Astrocyte of the cerebellum (primary cell): ENCODE results near the gene TRIP12.
"Not testable (repeated sequence)": the region's sequence is repeated elsewhere in the genome, so short reads cannot be mapped to it uniquely, and the experiment has no call there.

Experiments used
- DNase-seq: peaks from one replicate; pipeline ENCODE4 v3.0.0-alpha.2; 2011; ENCODE audit warnings: low read depth
- H3K4me3 ChIP-seq: 2 replicates; pipeline ENCODE4 v1.5.1; 2011; ENCODE audit warnings: mild to moderate bottlenecking, low read depth, low read length, moderate library complexity
- CTCF ChIP-seq: IDR thresholded peaks from 2 replicates; pipeline ENCODE4 v1.5.1; 2012; ENCODE audit warnings: low read length, low read depth, moderate library complexity, mild to moderate bottlenecking; ENCODE audit errors: missing control alignments
- in situ Hi-C: cut with HindIII; loops from 2 replicates; pipeline ENCODE4 v1.10.0; 2017; ENCODE audit warnings: low sequenced_read_pairs

TRIP12 gene

GRCh38 chr2:229937537-229937936 lies 15.7 kb upstream of the TRIP12 start:
- no peak for TF ChIP-seq CTCF
- H3K4me3 ChIP-seq, result no peak overlapping the region
- in situ Hi-C loops, result no loop called here
- DNase-seq, result no peak

- DNase-seq, result no peak
- TF ChIP-seq CTCF, result no peak
- no peak overlapping the region for H3K4me3 ChIP-seq
- in situ Hi-C loops, result no loop called here
Measured at GRCh38 chr2:229931241-229931640, 9.4 kb upstream of the TRIP12 start.

GRCh38 chr2:229930656-229931055 lies 8.8 kb upstream of the TRIP12 start:
- DNase-seq, result no peak
- H3K4me3 ChIP-seq, result no peak overlapping the region
- in situ Hi-C loops, result no loop called here
- no peak for TF ChIP-seq CTCF

- peak; percentile 33 for DNase-seq
- TF ChIP-seq CTCF, result no peak
- in situ Hi-C loops, result no loop called here
- no peak overlapping the region for H3K4me3 ChIP-seq
Measured at GRCh38 chr2:229927817-229928321, 6.1 kb upstream of the TRIP12 start.

GRCh38 chr2:229925201-229925600 lies 3.4 kb upstream of the TRIP12 start:
- no peak overlapping the region for H3K4me3 ChIP-seq
- DNase-seq, result no peak
- no peak for TF ChIP-seq CTCF
- in situ Hi-C loops, result no loop called here

- H3K4me3 ChIP-seq, DNase-seq, in situ Hi-C loops: not testable (repeated sequence)
Measured at GRCh38 chr2:229924541-229924940, 2.7 kb upstream of the TRIP12 start.

GRCh38 chr2:229922449-229923386 lies 909 bp upstream of the TRIP12 start, which contains the start of gene FBXO36:
FBXO36 (plus strand) TSS chr2:229922503; CDS start chr2:229922514, 11 bp downstream.
- in situ Hi-C loops, result no loop called here
- H3K4me3 ChIP-seq, result peak within 1 kb of the TSS; percentile 94
- no peak for DNase-seq
- no peak for TF ChIP-seq CTCF
